ENCODE measurements around the gene MCEMP1. TPM values are rescaled to one million over a fixed set of nuclear protein-coding genes. Genes with fewer than 3 reads are reported as not detected.

MCEMP1 gene
- total RNA-seq, 1 experiment from 2014 or later: not detected

GRCh38 chr19:7661744-7662538, 14.9 kb upstream of the MCEMP1 start:
- in situ Hi-C loops (cut with HindIII; ENCODE audit: low pct_unique_long_range_greater_than_20kb, low sequenced_read_pairs): no loop called here
- no peak for DNase-seq (ENCODE audit: low read depth, low spot score)

- in situ Hi-C loops (cut with HindIII; ENCODE audit: low pct_unique_long_range_greater_than_20kb, low sequenced_read_pairs): no loop called here
- no peak for DNase-seq (ENCODE audit: low read depth, low spot score)
Observed at GRCh38 chr19:7662657-7663056, 14.2 kb upstream of the MCEMP1 start.

GRCh38 chr19:7663706-7664105, 13.2 kb upstream of the MCEMP1 start:
- in situ Hi-C loops (cut with HindIII; ENCODE audit: low pct_unique_long_range_greater_than_20kb, low sequenced_read_pairs): no loop called here
- DNase-seq (ENCODE audit: low read depth, low spot score): no peak

GRCh38 chr19:7665076-7665475, 11.8 kb upstream of the MCEMP1 start:
- in situ Hi-C loops (cut with HindIII; ENCODE audit: low pct_unique_long_range_greater_than_20kb, low sequenced_read_pairs): no loop called here
- DNase-seq (ENCODE audit: low read depth, low spot score): peak; percentile 30

- DNase-seq (ENCODE audit: low read depth, low spot score): no peak
- in situ Hi-C loops (cut with HindIII; ENCODE audit: low pct_unique_long_range_greater_than_20kb, low sequenced_read_pairs): no loop called here
Observed at GRCh38 chr19:7668842-7669241, 8.0 kb upstream of the MCEMP1 start, which contains the start of gene RETN. TSS of gene RETN (plus strand) at chr19:7669049. CDS start at chr19:7669327, 278 bp downstream.

GRCh38 chr19:7669641-7670040, 7.2 kb upstream of the MCEMP1 start:
- in situ Hi-C loops (cut with HindIII; ENCODE audit: low pct_unique_long_range_greater_than_20kb, low sequenced_read_pairs): no loop called here

GRCh38 chr19:7670150-7670783, 6.6 kb upstream of the MCEMP1 start:
- DNase-seq (ENCODE audit: low read depth, low spot score): peak; percentile 7
- in situ Hi-C loops (cut with HindIII; ENCODE audit: low pct_unique_long_range_greater_than_20kb, low sequenced_read_pairs): no loop called here

More at GRCh38 chr19:7669641-7670040, 7.2 kb upstream of the MCEMP1 start:
- no peak for DNase-seq (ENCODE audit: low read depth, low spot score)

GRCh38 chr19:7670790-7671189, 6.1 kb upstream of the MCEMP1 start:
- no peak for DNase-seq (ENCODE audit: low read depth, low spot score)
- in situ Hi-C loops (cut with HindIII; ENCODE audit: low pct_unique_long_range_greater_than_20kb, low sequenced_read_pairs): no loop called here

GRCh38 chr19:7672522-7672921, 4.4 kb upstream of the MCEMP1 start:
- DNase-seq (ENCODE audit: low read depth, low spot score): no peak
- in situ Hi-C loops (cut with HindIII; ENCODE audit: low pct_unique_long_range_greater_than_20kb, low sequenced_read_pairs): no loop called here

- peak; percentile 81 for DNase-seq (ENCODE audit: low read depth, low spot score)
- in situ Hi-C loops (cut with HindIII; ENCODE audit: low pct_unique_long_range_greater_than_20kb, low sequenced_read_pairs): no loop called here
Observed at GRCh38 chr19:7674010-7675005, 2.6 kb upstream of the MCEMP1 start.

- in situ Hi-C loops (cut with HindIII; ENCODE audit: low pct_unique_long_range_greater_than_20kb, low sequenced_read_pairs): no loop called here
Observed at GRCh38 chr19:7676376-7676775, 514 bp upstream of the MCEMP1 start.

GRCh38 chr19:7677669-7678311, 900 bp downstream of the MCEMP1 start:
- no peak for DNase-seq (ENCODE audit: low read depth, low spot score)
- in situ Hi-C loops (cut with HindIII; ENCODE audit: low pct_unique_long_range_greater_than_20kb, low sequenced_read_pairs): no loop called here

More at GRCh38 chr19:7676376-7676775, 514 bp upstream of the MCEMP1 start:
- DNase-seq (ENCODE audit: low read depth, low spot score): no peak

- no peak for DNase-seq (ENCODE audit: low read depth, low spot score)
- in situ Hi-C loops (cut with HindIII; ENCODE audit: low pct_unique_long_range_greater_than_20kb, low sequenced_read_pairs): no loop called here
Observed at GRCh38 chr19:7678971-7679751, 2.3 kb downstream of the MCEMP1 start.

- no peak for DNase-seq (ENCODE audit: low read depth, low spot score)
- in situ Hi-C loops (cut with HindIII; ENCODE audit: low pct_unique_long_range_greater_than_20kb, low sequenced_read_pairs): no loop called here
Observed at GRCh38 chr19:7679771-7680605, 3.1 kb downstream of the MCEMP1 start.

GRCh38 chr19:7680606-7681339, 3.9 kb downstream of the MCEMP1 start, which contains the start of gene TRAPPC5:
TSS of gene TRAPPC5 (plus strand) at chr19:7680833. CDS start at chr19:7682254, 1,421 bp downstream.
- DNase-seq (ENCODE audit: low read depth, low spot score): peak; percentile 71
- in situ Hi-C loops (cut with HindIII; ENCODE audit: low pct_unique_long_range_greater_than_20kb, low sequenced_read_pairs): no loop called here

Measured in SK-MEL-5 (cell line).